ENCODE data around the gene HIRIP3.

The HIRIP3 gene

GRCh38 chr16:29983420-29984136 is 11.8 kb downstream of the HIRIP3 start:
- no peak for DNase-seq (ENCODE audit: low read depth)

GRCh38 chr16:29982560-29983419 is 12.6 kb downstream of the HIRIP3 start:
- no peak for DNase-seq (ENCODE audit: low read depth)

GRCh38 chr16:29978564-29979270 is 16.7 kb downstream of the HIRIP3 start:
- DNase-seq (ENCODE audit: low read depth) = no peak

GRCh38 chr16:29978081-29978480 is 17.3 kb downstream of the HIRIP3 start:
- no peak for DNase-seq (ENCODE audit: low read depth)

GRCh38 chr16:29977063-29977825 is 18.2 kb downstream of the HIRIP3 start:
- no peak for DNase-seq (ENCODE audit: low read depth)

GRCh38 chr16:29975811-29976511 is 19.5 kb downstream of the HIRIP3 start:
- DNase-seq (ENCODE audit: low read depth) = no peak

GRCh38 chr16:29975134-29975538 is 20.3 kb downstream of the HIRIP3 start:
- DNase-seq (ENCODE audit: low read depth) = no peak

GRCh38 chr16:29974291-29975133 is 20.9 kb downstream of the HIRIP3 start:
- DNase-seq (ENCODE audit: low read depth) = no peak

GRCh38 chr16:29973384-29974246 is 21.8 kb downstream of the HIRIP3 start, which contains the start of gene TAOK2:
Gene TAOK2, plus strand, starts transcription at chr16:29973868. Its CDS starts 3,905 bp downstream, at chr16:29977773.
- DNase-seq (ENCODE audit: low read depth) = peak; percentile 84

- no peak for DNase-seq (ENCODE audit: low read depth)
These were observed 22.4 kb downstream of the HIRIP3 start for GRCh38 chr16:29972992-29973383.

- no peak for DNase-seq (ENCODE audit: low read depth)
These were observed 22.9 kb downstream of the HIRIP3 start for GRCh38 chr16:29972500-29972899.

- no peak for DNase-seq (ENCODE audit: low read depth)
These were observed 24.1 kb downstream of the HIRIP3 start for GRCh38 chr16:29971304-29971703.

GRCh38 chr16:29968205-29968604 is 27.2 kb downstream of the HIRIP3 start:
- DNase-seq (ENCODE audit: low read depth) = no peak

- DNase-seq (ENCODE audit: low read depth) = no peak
These were observed 32.2 kb downstream of the HIRIP3 start for GRCh38 chr16:29963021-29963743.

- no peak for DNase-seq (ENCODE audit: low read depth)
These were observed 32.9 kb downstream of the HIRIP3 start for GRCh38 chr16:29962344-29962994.

GRCh38 chr16:29961479-29962343 is 33.7 kb downstream of the HIRIP3 start, which contains the start of gene TMEM219:
Gene TMEM219, plus strand, starts transcription at chr16:29962079. Its CDS starts 1,065 bp downstream, at chr16:29963144.
- DNase-seq (ENCODE audit: low read depth) = peak; percentile 88

- no peak for DNase-seq (ENCODE audit: low read depth)
These were observed 34.3 kb downstream of the HIRIP3 start for GRCh38 chr16:29961127-29961478.
